Uterus (tissue), 4 donors: ENCODE measurements around the gene TFB1M. TPM values are rescaled to one million over a fixed set of nuclear protein-coding genes. Genes with fewer than 3 reads are reported as not detected.
"Not testable (repeated sequence)": the region's sequence is repeated elsewhere in the genome, so short reads cannot be mapped to it uniquely, and the experiment has no call there.

Experiments used
- DNase-seq, 2 donors: peaks; one replicate each; pipeline ENCODE4 v3.0.0-alpha.2; 2019 to 2020
- H3K27ac ChIP-seq, 2 donors: fragments of 200-600 bp; sonication (generic); 1 replicate in 1 of 2; 2 replicates in 1 of 2; pipeline ENCODE4 v1.5.1; 2016 to 2018
- H3K27me3 ChIP-seq, 2 donors: fragments of 200-600 bp; sonication (generic); one replicate each; pipeline ENCODE4 v1.5.1; 2018 to 2019; ENCODE audit warnings: control low read depth in 1 of 2
- H3K36me3 ChIP-seq, 2 donors: fragments of 200-600 bp; sonication (generic); one replicate each; pipeline ENCODE4 v1.5.1; 2019; ENCODE audit warnings: control low read depth in 1 of 2
- H3K4me1 ChIP-seq, 2 donors: fragments of 200-600 bp; sonication (generic); one replicate each; pipeline ENCODE4 v1.5.1; 2018 to 2019; ENCODE audit warnings: control low read depth in 1 of 2
- H3K4me3 ChIP-seq, 2 donors: fragments of 200-600 bp; sonication (generic); 1 replicate in 1 of 2; 2 replicates in 1 of 2; pipeline ENCODE4 v1.5.1; 2018 to 2019; ENCODE audit warnings: mild to moderate bottlenecking in 1 of 2
- H3K9me3 ChIP-seq, 2 donors: fragments of 200-600 bp; sonication (generic); one replicate each; pipeline ENCODE4 v1.5.1; 2019; ENCODE audit warnings: control low read depth in 1 of 2
- CTCF ChIP-seq, 4 experiments: fragments of 200-600 bp in 2 of 4; fragments of 450-650 bp in 2 of 4; sonication (generic) in 2 of 4; IDR thresholded peaks; one replicate each; pipeline ENCODE4 v1.5.1; 2016 to 2019; ENCODE audit warnings: antibody characterized with exemption in 4 of 4, mild to moderate bottlenecking in 2 of 4, moderate library complexity in 1 of 4
- POLR2A ChIP-seq, 2 donors: fragments of 450-650 bp; IDR thresholded peaks; one replicate each; pipeline ENCODE4 v1.6.1; 2016; ENCODE audit warnings: antibody characterized with exemption in 2 of 2, mild to moderate bottlenecking in 1 of 2, moderate library complexity in 1 of 2
- intact Hi-C: fragments of 100-400 bp; cut with DNase I; formaldehyde crosslinking; loops from one replicate; pipeline ENCODE4 v1.15.1; 2023; ENCODE audit warnings: low total_unique reads
- total RNA-seq, 4 donors: library from RNA; depleted of rRNA in 3 of 4; stranded (reverse); fragments of >200 nt in 3 of 4; gene quantifications; one replicate each; pipeline versions ENCODE4 v1.1.0 to v1.2.4, GENCODE V29; 2014 to 2023
- donor health status: DM: yes; HTN: yes; CAD: no.

TFB1M gene
- total RNA-seq, 4 donors from 2014 or later: 0.59 to 46.1 (median 20.9) TPM

- no peaks in the 10 kb centered on the region for H3K9me3 ChIP-seq
- no peak for DNase-seq
- no peak overlapping the region for H3K27ac ChIP-seq
- intact Hi-C loops: no loop called here
- H3K27me3 ChIP-seq: no peaks in the 10 kb centered on the region
- no peak overlapping the region for H3K4me3 ChIP-seq
- TF ChIP-seq CTCF (IDR thresholded peaks at IDR 0.05) (no peak), POLR2A (IDR thresholded peaks at IDR 0.05) (no peak)
- H3K4me1 ChIP-seq: no peaks in the 10 kb centered on the region
- H3K36me3 ChIP-seq: no peaks in the 10 kb centered on the region
Measured at GRCh38 chr6:155223646-155224451, 90.4 kb downstream of the TFB1M start.

GRCh38 chr6:155222506-155222905, 91.8 kb downstream of the TFB1M start:
- Histone ChIP-seq H3K4me1 (no peaks in the 10 kb centered on the region), H3K27me3 (no peaks in the 10 kb centered on the region), H3K9me3 (no peaks in the 10 kb centered on the region), H3K36me3 (no peaks in the 10 kb centered on the region), H3K4me3 (no peak overlapping the region), H3K27ac (no peak overlapping the region)
- intact Hi-C loops: no loop called here
- TF ChIP-seq CTCF (IDR thresholded peaks at IDR 0.05) (no peak), POLR2A (IDR thresholded peaks at IDR 0.05) (no peak)
- no peak for DNase-seq

GRCh38 chr6:155221086-155221485, 93.2 kb downstream of the TFB1M start:
- no peak for TF ChIP-seq CTCF (IDR thresholded peaks at IDR 0.05)
- TF ChIP-seq POLR2A (IDR thresholded peaks at IDR 0.05): no peak
- Histone ChIP-seq H3K27me3 (no peaks in the 10 kb centered on the region), H3K4me3 (no peak overlapping the region), H3K27ac (no peak overlapping the region), H3K4me1 (no peaks in the 10 kb centered on the region), H3K36me3 (no peaks in the 10 kb centered on the region), H3K9me3 (no peaks in the 10 kb centered on the region)
- intact Hi-C loops: no loop called here
- no peak for DNase-seq

- Histone ChIP-seq H3K36me3 (no peaks in the 10 kb centered on the region), H3K27ac (no peak overlapping the region), H3K9me3 (no peaks in the 10 kb centered on the region), H3K4me1 (no peaks in the 10 kb centered on the region), H3K4me3 (no peak overlapping the region), H3K27me3 (no peaks in the 10 kb centered on the region)
- intact Hi-C loops: no loop called here
- no peak for DNase-seq
- TF ChIP-seq POLR2A (IDR thresholded peaks at IDR 0.05): no peak
- TF ChIP-seq CTCF (IDR thresholded peaks at IDR 0.05): no peak
Measured at GRCh38 chr6:155219858-155220301, 94.4 kb downstream of the TFB1M start.

- no peak for TF ChIP-seq CTCF (IDR thresholded peaks at IDR 0.05)
- no peak for TF ChIP-seq POLR2A (IDR thresholded peaks at IDR 0.05)
- no peaks in the 10 kb centered on the region for H3K9me3 ChIP-seq
- DNase-seq: no peak
- no peak overlapping the region for H3K4me3 ChIP-seq
- intact Hi-C loops: no loop called here
- no peak overlapping the region for H3K27ac ChIP-seq
- H3K36me3 ChIP-seq: no peaks in the 10 kb centered on the region
- H3K4me1 ChIP-seq: no peaks in the 10 kb centered on the region
- H3K27me3 ChIP-seq: no peaks in the 10 kb centered on the region
Measured at GRCh38 chr6:155219299-155219698, 95.0 kb downstream of the TFB1M start.

GRCh38 chr6:155218711-155219110, 95.6 kb downstream of the TFB1M start:
- intact Hi-C loops, H3K4me1 ChIP-seq, H3K36me3 ChIP-seq, H3K9me3 ChIP-seq, H3K27ac ChIP-seq, H3K4me3 ChIP-seq, DNase-seq, H3K27me3 ChIP-seq: not testable (repeated sequence)
